Tibial nerve (tissue), 3 donors: ENCODE data around the gene ZNF182.
"Not testable (repeated sequence)": the region's sequence is repeated elsewhere in the genome, so short reads cannot be mapped to it uniquely, and the experiment has no call there.

Experiments used
- POLR2A ChIP-seq, 2 donors: fragments of 450-650 bp; IDR thresholded peaks; one replicate each; pipeline ENCODE4 v1.6.1; 2017; ENCODE audit warnings: antibody characterized with exemption in 2 of 2, mild to moderate bottlenecking in 2 of 2, moderate library complexity in 2 of 2
- TF ChIP-seq, protein P1 (sequence below), 5 experiments: fragments of 200-600 bp in 3 of 5; fragments of 450-650 bp in 2 of 5; sonication (generic) in 3 of 5; IDR thresholded peaks; one replicate each; pipeline ENCODE4 v1.5.1; 2016 to 2019; ENCODE audit warnings: antibody characterized with exemption in 5 of 5, mild to moderate bottlenecking in 3 of 5, moderate library complexity in 2 of 5

DNA sequence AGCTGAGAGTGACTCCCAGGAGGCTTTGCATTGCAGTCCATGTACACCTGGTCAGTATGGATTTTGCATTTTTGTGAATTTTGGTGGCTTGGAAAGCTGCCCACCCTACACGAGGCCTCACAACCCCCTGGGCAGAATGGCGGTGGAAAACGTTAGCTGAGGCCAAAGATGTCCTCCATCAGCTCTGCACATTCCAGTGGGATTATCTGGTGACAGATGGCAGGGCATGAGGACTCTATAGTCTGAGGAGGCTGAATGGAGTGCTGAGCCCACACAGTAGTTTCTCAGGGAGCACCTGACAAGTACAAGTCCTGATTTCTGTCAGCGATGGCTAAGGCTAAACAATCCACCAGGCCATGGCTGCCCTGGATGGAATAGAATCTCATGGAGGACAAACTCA, 23.8 kb upstream of the ZNF182 start:
- TF ChIP-seq POLR2A (IDR thresholded peaks at IDR 0.05): not testable (repeated sequence)
- TF ChIP-seq, protein P1, sequence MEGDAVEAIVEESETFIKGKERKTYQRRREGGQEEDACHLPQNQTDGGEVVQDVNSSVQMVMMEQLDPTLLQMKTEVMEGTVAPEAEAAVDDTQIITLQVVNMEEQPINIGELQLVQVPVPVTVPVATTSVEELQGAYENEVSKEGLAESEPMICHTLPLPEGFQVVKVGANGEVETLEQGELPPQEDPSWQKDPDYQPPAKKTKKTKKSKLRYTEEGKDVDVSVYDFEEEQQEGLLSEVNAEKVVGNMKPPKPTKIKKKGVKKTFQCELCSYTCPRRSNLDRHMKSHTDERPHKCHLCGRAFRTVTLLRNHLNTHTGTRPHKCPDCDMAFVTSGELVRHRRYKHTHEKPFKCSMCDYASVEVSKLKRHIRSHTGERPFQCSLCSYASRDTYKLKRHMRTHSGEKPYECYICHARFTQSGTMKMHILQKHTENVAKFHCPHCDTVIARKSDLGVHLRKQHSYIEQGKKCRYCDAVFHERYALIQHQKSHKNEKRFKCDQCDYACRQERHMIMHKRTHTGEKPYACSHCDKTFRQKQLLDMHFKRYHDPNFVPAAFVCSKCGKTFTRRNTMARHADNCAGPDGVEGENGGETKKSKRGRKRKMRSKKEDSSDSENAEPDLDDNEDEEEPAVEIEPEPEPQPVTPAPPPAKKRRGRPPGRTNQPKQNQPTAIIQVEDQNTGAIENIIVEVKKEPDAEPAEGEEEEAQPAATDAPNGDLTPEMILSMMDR (IDR thresholded peaks at IDR 0.05): not testable (repeated sequence)
